ENCODE measurements around the gene BEGAIN.

The BEGAIN gene

DNA sequence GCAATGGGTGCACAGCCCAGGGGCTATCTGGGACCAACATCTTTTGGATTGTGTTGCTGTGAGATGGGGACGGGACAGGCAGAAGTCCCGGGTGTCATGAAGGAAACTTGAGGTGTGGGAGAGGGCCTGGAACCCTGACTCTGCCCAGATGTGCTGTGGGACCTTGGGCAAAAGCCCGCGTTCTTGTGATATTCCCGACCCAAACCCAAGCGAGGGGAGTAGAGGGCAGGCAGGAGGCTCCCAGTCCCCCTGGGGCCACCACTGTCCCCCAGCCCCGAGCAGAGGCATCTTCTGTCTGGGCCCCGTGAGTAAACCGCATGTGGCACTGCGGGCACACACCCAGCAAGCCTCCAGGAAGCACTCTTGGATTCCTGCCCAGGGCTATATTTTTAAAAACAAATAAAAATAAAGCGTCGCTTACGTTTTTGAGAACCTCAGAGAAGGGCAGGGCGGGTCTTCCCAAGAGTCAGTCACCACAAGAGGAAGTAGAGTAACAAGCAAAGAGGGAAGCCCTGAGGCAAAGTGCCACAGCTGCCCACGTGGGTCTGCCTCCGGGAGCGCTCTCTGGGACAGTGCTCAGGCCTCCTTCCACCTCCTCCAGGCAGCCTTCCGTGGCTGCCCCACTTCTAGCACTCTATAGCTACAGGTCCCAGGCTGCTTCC, 39.5 kb downstream of the BEGAIN start:
- in situ Hi-C loops (cut with HindIII; ENCODE audit: low sequenced_read_pairs): no loop called here
- peak; percentile 64 for DNase-seq (ENCODE audit: low read depth, low spot score)
- H3K4me3 ChIP-seq (ENCODE audit: low read depth, low read length): no peak overlapping the region
- TF ChIP-seq, protein P1, sequence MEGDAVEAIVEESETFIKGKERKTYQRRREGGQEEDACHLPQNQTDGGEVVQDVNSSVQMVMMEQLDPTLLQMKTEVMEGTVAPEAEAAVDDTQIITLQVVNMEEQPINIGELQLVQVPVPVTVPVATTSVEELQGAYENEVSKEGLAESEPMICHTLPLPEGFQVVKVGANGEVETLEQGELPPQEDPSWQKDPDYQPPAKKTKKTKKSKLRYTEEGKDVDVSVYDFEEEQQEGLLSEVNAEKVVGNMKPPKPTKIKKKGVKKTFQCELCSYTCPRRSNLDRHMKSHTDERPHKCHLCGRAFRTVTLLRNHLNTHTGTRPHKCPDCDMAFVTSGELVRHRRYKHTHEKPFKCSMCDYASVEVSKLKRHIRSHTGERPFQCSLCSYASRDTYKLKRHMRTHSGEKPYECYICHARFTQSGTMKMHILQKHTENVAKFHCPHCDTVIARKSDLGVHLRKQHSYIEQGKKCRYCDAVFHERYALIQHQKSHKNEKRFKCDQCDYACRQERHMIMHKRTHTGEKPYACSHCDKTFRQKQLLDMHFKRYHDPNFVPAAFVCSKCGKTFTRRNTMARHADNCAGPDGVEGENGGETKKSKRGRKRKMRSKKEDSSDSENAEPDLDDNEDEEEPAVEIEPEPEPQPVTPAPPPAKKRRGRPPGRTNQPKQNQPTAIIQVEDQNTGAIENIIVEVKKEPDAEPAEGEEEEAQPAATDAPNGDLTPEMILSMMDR (IDR thresholded peaks at IDR 0.05; ENCODE audit: low read depth, low read length): no peak

DNA sequence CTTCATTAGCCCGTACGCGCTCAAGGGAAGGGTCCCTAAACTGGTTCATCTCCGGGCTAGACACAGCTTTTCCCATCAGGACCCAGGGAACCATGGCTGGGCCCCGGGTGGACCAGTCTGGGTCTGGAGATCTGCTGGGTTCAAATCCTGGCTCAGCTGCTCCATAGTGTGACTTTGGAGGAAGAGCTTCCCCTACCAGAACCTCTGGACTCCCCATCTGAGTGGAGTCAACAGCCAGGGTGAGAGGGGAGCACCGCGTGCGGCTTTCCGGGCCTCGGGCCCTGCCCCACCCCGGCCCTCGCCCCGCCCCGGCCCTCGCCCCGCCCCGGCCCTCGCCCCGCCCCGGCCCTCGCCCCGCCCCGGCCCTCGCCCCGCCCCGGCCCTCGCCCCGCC, 41.2 kb downstream of the BEGAIN start:
- no peak for DNase-seq (ENCODE audit: low read depth, low spot score)
- TF ChIP-seq, protein P1 (IDR thresholded peaks at IDR 0.05; ENCODE audit: low read depth, low read length): no peak
- in situ Hi-C loops (cut with HindIII; ENCODE audit: low sequenced_read_pairs): no loop called here
- H3K4me3 ChIP-seq (ENCODE audit: low read depth, low read length): no peak overlapping the region

DNA sequence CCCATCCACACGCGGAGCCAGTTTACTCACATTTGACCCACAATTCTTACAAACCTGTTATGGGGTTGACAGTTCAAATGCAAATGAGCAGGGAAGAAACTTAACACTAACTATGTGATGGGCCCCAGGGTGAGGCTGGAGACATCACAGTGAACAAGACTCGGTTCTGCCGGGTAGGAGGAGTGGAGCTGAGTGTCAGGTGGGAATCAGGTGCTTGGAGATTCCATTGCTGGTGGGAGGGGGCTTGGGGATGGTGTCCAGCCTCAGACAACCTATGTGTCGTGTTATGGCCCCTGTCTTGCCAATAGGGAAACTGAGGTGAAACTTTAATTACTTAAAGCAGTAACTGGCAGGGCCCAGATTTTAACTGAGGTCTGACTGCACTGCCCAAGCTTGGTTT, 41.9 kb downstream of the BEGAIN start:
- in situ Hi-C loops (cut with HindIII; ENCODE audit: low sequenced_read_pairs): no loop called here
- TF ChIP-seq, protein P1 (IDR thresholded peaks at IDR 0.05; ENCODE audit: low read depth, low read length): no peak
- H3K4me3 ChIP-seq (ENCODE audit: low read depth, low read length): no peak overlapping the region
- no peak for DNase-seq (ENCODE audit: low read depth, low spot score)

DNA sequence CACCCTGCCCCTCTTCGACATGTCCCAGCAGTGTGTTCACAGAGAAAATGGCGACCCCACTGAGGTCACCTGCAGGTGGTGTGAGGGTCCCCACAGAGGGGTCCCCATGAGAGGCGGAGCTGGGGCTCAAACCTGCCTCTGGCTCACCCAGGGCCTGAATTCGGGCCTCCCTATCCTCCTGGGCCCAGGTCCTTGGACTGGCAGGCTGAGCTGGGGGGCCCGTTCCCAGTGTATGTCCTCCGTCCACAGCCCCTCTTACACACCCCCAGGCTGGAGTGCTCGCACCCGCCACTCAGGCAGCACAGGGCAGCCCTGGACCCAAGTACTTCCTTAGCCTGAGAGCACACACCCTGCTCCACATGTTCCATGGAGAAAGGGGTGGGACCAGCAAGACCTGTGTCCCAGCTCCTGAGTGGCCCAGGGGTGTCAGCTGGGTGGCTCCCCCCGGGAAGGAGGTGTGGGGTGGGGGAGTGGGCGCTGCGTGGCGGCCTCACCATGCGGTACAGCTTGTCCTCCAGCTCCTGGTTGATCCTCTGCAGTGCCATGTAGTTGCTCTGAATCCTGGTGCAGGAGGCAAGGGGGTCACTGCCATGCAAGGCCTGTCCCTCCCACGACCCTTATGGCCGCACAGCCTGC, 42.6 kb downstream of the BEGAIN start:
- TF ChIP-seq, protein P1 (IDR thresholded peaks at IDR 0.05; ENCODE audit: low read depth, low read length): no peak
- H3K4me3 ChIP-seq (ENCODE audit: low read depth, low read length): no peak overlapping the region
- in situ Hi-C loops (cut with HindIII; ENCODE audit: low sequenced_read_pairs): no loop called here
- DNase-seq (ENCODE audit: low read depth, low spot score): no peak

DNA sequence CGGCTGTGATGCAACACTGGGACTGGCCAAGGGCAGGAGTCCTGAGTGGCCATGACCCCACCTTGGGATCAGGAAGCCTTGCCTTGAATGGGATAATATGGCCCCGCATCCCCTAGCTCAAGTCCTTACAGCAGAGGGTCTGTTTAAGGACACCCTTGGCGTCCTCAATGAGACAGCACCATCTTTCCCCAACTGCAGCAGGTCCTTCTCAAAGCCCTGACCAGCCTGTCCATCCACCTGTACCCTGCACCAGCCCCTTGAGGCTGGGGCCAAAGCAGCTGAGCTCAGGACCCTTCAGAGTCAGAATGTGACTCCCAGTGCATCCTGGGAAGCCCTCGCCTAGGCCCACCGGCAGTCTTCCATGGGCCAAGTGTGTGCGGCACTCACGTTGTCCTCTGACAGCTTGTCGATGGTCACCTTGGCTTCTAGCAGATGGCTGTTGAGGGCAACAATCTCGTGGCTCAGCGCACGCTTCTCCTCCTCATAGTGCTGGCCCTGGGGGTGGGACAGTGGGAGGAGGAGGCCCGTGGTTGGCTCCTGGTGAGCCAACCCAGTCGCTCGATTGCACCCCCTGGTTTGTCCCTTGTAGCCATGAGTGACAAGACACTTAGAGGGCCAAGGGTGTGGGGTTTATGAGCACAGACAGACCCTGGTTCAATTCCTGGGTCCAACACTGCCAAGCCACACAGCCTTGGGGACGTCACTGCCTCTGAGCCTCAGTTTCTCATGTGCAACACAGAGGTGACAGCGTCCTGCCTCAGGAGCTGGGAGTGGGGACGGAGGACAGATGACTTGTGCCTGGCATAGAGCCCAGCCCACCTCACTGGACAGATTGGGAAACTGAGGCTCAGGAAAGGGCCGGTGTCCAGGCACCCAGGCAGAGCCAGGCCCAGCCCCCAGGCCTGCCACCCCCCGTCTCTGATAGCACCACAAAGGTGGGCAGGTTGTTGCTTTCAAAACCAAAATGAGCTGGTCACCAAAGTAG, 43.5 kb downstream of the BEGAIN start:
- TF ChIP-seq, protein P1 (IDR thresholded peaks at IDR 0.05; ENCODE audit: low read depth, low read length): no peak
- no peak for DNase-seq (ENCODE audit: low read depth, low spot score)
- H3K4me3 ChIP-seq (ENCODE audit: low read depth, low read length): no peak overlapping the region
- in situ Hi-C loops (cut with HindIII; ENCODE audit: low sequenced_read_pairs): no loop called here

DNA sequence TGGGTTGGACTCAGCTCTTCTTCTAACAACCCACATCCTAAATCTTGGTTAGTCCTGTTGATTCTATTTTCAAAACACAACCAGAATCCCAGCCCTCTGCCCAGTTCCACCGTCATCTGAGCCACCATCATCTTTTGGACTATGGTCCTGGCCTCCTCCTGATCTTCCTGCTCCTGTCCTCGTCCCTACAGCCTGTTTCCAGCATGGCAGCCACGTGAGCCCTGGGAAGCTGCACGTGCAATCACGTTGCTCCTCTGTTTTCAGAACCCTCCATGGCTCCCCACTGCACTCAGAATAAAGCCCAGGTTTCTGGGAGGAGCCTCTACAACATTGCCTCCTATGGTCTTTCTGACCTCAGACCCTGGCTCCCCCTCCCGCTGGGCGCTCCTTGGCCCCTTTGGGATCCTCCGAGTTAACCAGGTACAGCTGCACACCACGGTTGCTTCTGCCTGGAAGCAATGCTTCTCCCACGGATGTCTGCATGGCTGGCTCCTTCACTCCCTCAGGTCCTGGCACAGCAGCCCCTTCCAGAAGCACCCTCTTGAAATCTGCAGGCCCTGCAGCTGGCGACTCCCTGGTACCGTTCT, 44.5 kb downstream of the BEGAIN start:
- no peak for DNase-seq (ENCODE audit: low read depth, low spot score)
- no peak overlapping the region for H3K4me3 ChIP-seq (ENCODE audit: low read depth, low read length)
- TF ChIP-seq, protein P1 (IDR thresholded peaks at IDR 0.05; ENCODE audit: low read depth, low read length): no peak
- in situ Hi-C loops (cut with HindIII; ENCODE audit: low sequenced_read_pairs): no loop called here
